ENCODE results near the gene GATD1. TPM values are rescaled to one million over a fixed set of nuclear protein-coding genes. Genes with fewer than 3 reads are reported as not detected.

Gene GATD1
- total RNA-seq, 4 donors from 2014 or later, result 20.2 to 38.7 (median 21.6) TPM

DNA sequence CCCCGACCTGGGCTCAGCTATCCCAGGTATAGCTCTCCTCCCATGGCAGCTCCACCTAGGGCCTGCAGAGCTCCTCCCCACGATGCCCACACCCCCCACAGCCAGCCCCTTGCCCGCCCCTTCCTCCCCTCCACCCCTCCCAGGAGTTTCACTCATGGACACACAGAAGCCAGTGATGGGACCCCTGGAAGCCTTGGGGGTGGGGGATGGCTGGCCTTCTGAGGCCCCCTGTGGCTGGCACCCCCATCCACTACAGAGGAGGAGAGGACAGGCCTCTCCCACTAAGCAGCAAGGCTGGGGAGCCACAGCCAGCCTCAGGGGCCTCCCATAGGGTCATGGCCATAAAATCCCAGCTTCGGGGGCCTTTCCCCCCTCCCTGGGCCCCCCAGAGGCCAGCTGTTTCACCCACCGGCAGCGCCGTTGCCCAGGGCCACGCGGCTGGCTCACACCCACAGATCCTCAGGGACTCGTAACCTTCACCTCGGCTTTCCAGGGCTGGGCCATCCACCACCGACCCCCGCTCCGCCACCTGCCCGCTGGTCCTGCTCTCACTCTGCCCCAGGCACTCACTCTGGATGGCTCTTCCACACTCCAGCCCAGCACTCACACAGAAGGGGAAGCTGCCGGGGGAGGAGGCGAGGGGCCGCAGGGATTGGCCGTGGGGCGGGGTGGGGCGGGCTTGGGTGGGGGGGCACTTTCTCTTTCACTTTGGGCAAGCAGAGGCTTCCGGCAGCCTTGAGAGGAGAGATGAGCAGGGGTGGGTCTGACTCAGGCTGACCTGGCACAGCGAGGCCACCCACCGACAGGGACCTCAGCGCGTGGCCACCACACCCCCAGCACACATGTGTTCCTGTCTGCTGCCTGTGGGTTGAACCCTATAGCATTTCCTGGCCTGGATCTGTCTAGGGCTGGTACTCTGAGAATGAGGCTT lies 18.6 kb upstream of the GATD1 start:
- TF ChIP-seq, protein P1, sequence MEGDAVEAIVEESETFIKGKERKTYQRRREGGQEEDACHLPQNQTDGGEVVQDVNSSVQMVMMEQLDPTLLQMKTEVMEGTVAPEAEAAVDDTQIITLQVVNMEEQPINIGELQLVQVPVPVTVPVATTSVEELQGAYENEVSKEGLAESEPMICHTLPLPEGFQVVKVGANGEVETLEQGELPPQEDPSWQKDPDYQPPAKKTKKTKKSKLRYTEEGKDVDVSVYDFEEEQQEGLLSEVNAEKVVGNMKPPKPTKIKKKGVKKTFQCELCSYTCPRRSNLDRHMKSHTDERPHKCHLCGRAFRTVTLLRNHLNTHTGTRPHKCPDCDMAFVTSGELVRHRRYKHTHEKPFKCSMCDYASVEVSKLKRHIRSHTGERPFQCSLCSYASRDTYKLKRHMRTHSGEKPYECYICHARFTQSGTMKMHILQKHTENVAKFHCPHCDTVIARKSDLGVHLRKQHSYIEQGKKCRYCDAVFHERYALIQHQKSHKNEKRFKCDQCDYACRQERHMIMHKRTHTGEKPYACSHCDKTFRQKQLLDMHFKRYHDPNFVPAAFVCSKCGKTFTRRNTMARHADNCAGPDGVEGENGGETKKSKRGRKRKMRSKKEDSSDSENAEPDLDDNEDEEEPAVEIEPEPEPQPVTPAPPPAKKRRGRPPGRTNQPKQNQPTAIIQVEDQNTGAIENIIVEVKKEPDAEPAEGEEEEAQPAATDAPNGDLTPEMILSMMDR (IDR thresholded peaks at IDR 0.05), result no peak
- TF ChIP-seq POLR2A (IDR thresholded peaks at IDR 0.05), result peak in 1 of 4 donors; percentile 29
- intact Hi-C loops (cut with DNase I), result no loop called here
- H3K9me3 ChIP-seq, result no peaks in the 10 kb centered on the region
- 0 to 20% methylated on average over 4 to 10 of the region's 26 CpGs for WGBS, 2 donors
- H3K4me1 ChIP-seq, result peaks cover 29 to 46% (median 39%) of the 10 kb centered on the region in 3 donors
- H3K27me3 ChIP-seq, result peaks cover 0 to 3% (median 0%) of the 10 kb centered on the region in 4 donors
- H3K4me3 ChIP-seq, result peak overlapping the region; percentile 65 to 87 (median 82)
- H3K27ac ChIP-seq, result peak overlapping the region; percentile 81 to 94 (median 90)
- peak; percentile 55 for DNase-seq
- H3K36me3 ChIP-seq, result peaks cover 4 to 52% (median 11%) of the 10 kb centered on the region in 3 donors

DNA sequence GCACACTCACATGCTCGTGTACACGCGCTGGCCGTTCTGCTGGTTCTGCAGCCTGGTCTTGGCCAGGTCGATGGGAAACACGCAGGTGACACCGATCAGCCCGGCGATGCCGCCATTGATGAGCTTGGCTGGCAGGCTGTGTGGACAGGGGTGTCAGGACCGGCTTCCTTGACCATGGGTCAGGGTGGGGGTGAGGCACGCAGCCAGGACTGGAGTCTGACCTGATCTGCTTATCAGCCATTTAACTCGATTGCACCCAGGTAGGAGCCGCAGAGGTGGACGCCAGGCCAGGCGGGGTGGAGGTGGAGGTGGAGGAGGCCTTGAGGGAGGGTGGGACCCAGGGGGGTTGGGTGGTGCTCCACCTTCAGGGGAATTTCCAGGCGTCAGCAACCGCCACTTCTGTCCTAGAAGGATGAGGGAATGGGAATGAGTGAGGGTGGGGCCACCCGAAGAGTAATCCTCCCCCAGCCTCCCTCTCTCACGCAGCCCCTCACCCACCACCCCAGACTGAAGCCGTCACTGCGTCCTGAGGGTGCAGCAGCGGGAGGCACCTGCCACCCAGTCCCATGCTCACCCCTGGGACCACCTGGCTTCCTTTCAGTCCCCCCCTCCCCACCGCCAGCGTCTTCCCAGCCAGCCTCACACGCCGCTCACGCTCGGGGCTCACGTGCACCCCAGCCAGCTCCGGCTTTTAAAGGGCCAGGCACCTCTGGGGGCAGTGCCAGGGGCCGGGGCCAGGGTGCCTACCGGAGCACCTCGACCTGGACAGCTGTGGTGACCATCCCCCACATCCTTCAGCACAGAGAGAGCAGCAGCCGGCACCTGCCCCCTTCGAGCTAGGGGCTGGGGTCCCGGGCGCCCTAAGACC lies 17.7 kb upstream of the GATD1 start:
- DNase-seq, result no peak
- Histone ChIP-seq H3K27me3 (peaks cover 0 to 5% (median 0%) of the 10 kb centered on the region in 4 donors), H3K4me1 (peaks cover 29 to 50% (median 39%) of the 10 kb centered on the region in 3 donors), H3K9me3 (no peaks in the 10 kb centered on the region), H3K4me3 (peak overlapping the region; percentile 65 to 87 (median 82)), H3K36me3 (peaks cover 4 to 43% (median 4%) of the 10 kb centered on the region in 3 donors), H3K27ac (peak overlapping the region; percentile 81 to 94 (median 90))
- no peak for TF ChIP-seq POLR2A (IDR thresholded peaks at IDR 0.05)
- TF ChIP-seq, protein P1 (IDR thresholded peaks at IDR 0.05), result no peak
- intact Hi-C loops (cut with DNase I), result no loop called here
- 47 to 56% methylated on average over 13 to 16 of the region's 38 CpGs for WGBS, 2 donors

DNA sequence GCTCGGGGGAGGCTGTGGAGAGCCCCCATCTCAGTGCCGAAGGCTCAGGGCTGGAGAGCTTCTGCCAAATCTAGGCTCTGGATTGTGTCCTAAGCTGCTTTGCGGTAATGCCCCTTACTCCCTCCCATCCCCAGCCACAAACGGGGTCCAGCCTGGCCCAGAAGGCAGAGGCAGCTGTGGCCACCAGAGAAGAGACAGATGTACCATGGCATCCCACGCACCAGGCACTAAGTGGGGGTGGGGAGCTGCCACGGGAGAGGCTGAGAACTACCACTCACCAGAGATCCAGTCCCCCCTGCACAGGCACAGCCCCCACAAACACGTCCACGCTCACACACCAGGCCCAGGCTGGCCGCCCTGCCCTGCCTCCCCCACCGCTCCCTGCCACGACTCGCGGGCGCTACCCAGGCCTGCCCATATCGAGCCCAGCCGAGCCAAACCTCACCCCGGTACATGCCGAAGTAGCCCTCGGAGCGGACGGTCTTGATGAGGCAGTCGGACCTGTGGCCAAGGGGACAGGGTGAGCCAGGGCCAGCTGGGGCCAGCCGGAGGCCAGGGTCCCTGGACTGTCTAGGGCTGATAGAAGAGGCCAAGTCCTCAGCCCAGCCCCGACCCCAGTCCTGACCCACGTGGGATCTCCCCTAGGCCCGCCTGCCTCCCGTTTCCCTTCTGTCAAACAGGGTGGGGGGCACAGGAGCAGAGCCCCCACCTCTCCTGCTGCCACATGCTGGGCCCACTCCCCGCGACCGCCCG lies 16.9 kb upstream of the GATD1 start:
- Histone ChIP-seq H3K27ac (no peak overlapping the region), H3K4me3 (no peak overlapping the region), H3K9me3 (no peaks in the 10 kb centered on the region), H3K36me3 (peaks cover 4 to 35% (median 4%) of the 10 kb centered on the region in 3 donors), H3K27me3 (peaks cover 0 to 14% (median 2%) of the 10 kb centered on the region in 4 donors), H3K4me1 (peaks cover 29 to 58% (median 39%) of the 10 kb centered on the region in 3 donors)
- no peak for DNase-seq
- TF ChIP-seq POLR2A (IDR thresholded peaks at IDR 0.05), result no peak
- TF ChIP-seq, protein P1 (IDR thresholded peaks at IDR 0.05), result no peak
- WGBS, 2 donors, result 60 to 93% methylated on average over 1 to 2 of the region's 31 CpGs
- intact Hi-C loops (cut with DNase I), result no loop called here

DNA sequence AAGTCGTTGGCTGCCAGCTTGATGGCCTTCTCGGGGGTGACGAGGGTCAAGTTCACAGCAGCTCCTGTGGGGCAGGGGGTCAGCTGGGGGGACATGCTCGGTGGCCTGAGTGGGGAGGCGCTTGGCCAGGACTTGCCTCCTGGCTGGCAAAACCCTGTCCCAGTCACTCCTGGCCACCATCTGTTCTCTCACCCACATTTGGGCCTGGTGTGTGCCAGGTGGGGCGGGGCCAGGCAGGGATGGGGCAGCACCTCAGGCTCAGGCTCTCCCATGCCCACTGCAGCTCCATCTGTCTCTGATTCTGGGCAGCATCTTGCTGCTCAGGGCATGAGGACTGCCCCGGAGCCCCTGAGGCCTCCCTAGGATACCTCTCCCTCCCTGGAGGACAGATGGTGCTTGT lies 16.3 kb upstream of the GATD1 start:
- peaks cover 28 to 57% (median 37%) of the 10 kb centered on the region in 3 donors for H3K4me1 ChIP-seq
- no peak for DNase-seq

More for the DNA sequence above, 16.3 kb upstream of the GATD1 start:
- 97 to 100% methylated on average over 2 to 6 of the region's 7 CpGs for WGBS, 2 donors
- H3K27me3 ChIP-seq, result peaks cover 0 to 20% (median 3%) of the 10 kb centered on the region in 4 donors
- peaks cover 4 to 30% (median 4%) of the 10 kb centered on the region in 3 donors for H3K36me3 ChIP-seq
- no peak overlapping the region for H3K4me3 ChIP-seq
- intact Hi-C loops (cut with DNase I), result no loop called here
- no peak overlapping the region for H3K27ac ChIP-seq
- TF ChIP-seq, protein P1 (IDR thresholded peaks at IDR 0.05), result no peak
- no peak for TF ChIP-seq POLR2A (IDR thresholded peaks at IDR 0.05)
- no peaks in the 10 kb centered on the region for H3K9me3 ChIP-seq

All from esophagus squamous epithelium (tissue), 5 donors.